IMR-90 (cell line): ENCODE results near the gene SPON1. TPM values are rescaled to one million over a fixed set of nuclear protein-coding genes. Genes with fewer than 3 reads are reported as not detected.

Experiments used
- ATAC-seq: fragments of 200-7000 bp; cut with Tn5 transposase; 2 replicates; pipeline ENCODE4 v1.9.1; 2020; ENCODE audit warnings: low read depth, mild to moderate bottlenecking, moderate library complexity
- BruUV-seq: library from RNA; stranded (reverse); fragments of 400-500 nt; replicated peaks from 2 replicates; lab custom pipeline; 2021; lab: Mats Ljungman, UMichigan
- CTCF ChIA-PET: fragments of 300-600 bp; formaldehyde crosslinking; extraction: SDS; loops from one replicate; lab custom pipeline; 2021; ENCODE audit warnings: antibody characterized with exemption; lab: Yijun Ruan, JAX
- POLR2A ChIA-PET: fragments of 300-600 bp; sonication (Branson Sonifier 250); formaldehyde crosslinking; loops from one replicate; lab custom pipeline; 2022; ENCODE audit warnings: antibody characterized with exemption; ENCODE audit not compliant: unreplicated experiment; lab: Charles Lee
- DNase-seq: peaks from one replicate; pipeline ENCODE4 v3.0.0; 2013
- H2AFZ ChIP-seq: replicated peaks from 2 replicates; pipeline ENCODE3; 2013; ENCODE audit warnings: low read length, mild to moderate bottlenecking; ENCODE audit not compliant: poor library complexity
- H2AK5ac ChIP-seq: 2 replicates; pipeline ENCODE4 v1.6.1; 2013; ENCODE audit warnings: low read depth, low read length, inconsistent platforms
- H2AK9ac ChIP-seq: replicated peaks from 2 replicates; pipeline ENCODE3; 2013; ENCODE audit warnings: mild to moderate bottlenecking, low read depth, low read length, moderate library complexity; ENCODE audit not compliant: poor library complexity
- H2BK120ac ChIP-seq: 2 replicates; pipeline ENCODE4 v1.6.1; 2013; ENCODE audit warnings: low read depth, low read length, inconsistent platforms
- H2BK15ac ChIP-seq: 3 replicates; pipeline ENCODE4 v1.6.1; 2013; ENCODE audit warnings: low read depth, low read length, inconsistent platforms
- H2BK20ac ChIP-seq: 2 replicates; pipeline ENCODE4 v1.6.1; 2013; ENCODE audit warnings: low read depth, mild to moderate bottlenecking, inconsistent platforms, low read length, moderate library complexity
- H2BK5ac ChIP-seq: 2 replicates; pipeline ENCODE4 v1.6.1; 2013; ENCODE audit warnings: mild to moderate bottlenecking, low read depth, low read length, inconsistent platforms; ENCODE audit not compliant: poor library complexity, severe bottlenecking
- H3K14ac ChIP-seq: replicated peaks from 2 replicates; pipeline ENCODE4 v1.6.1; 2013; ENCODE audit warnings: low read depth, low read length, inconsistent platforms
- H3K18ac ChIP-seq: 2 replicates; pipeline ENCODE4 v1.6.1; 2013; ENCODE audit warnings: low read depth, low read length, control low read depth
- H3K23ac ChIP-seq: 2 replicates; pipeline ENCODE4 v1.6.1; 2013; ENCODE audit warnings: low read depth, low read length, inconsistent platforms
- H3K27ac ChIP-seq: 2 replicates; pipeline ENCODE4 v1.5.1; 2013; ENCODE audit warnings: mild to moderate bottlenecking, control low read depth, low read length; ENCODE audit not compliant: insufficient read depth
- H3K27me3 ChIP-seq: 2 replicates; pipeline ENCODE4 v1.6.1; 2013; ENCODE audit warnings: low read length; ENCODE audit not compliant: control insufficient read depth, insufficient read depth
- H3K36me3 ChIP-seq: 2 replicates; pipeline ENCODE4 v1.6.1; 2013; ENCODE audit warnings: low read length, mixed read lengths; ENCODE audit not compliant: control insufficient read depth, insufficient read depth
- H3K4ac ChIP-seq: 2 replicates; pipeline ENCODE4 v1.6.1; 2013; ENCODE audit warnings: low read depth, low read length, inconsistent platforms
- H3K4me1 ChIP-seq: 2 replicates; pipeline ENCODE4 v1.6.1; 2013; ENCODE audit warnings: low read length, mixed read lengths; ENCODE audit not compliant: control insufficient read depth, insufficient read depth
- H3K4me2 ChIP-seq: 2 replicates; pipeline ENCODE4 v1.6.1; 2013; ENCODE audit warnings: low read depth, mild to moderate bottlenecking, control low read depth, low read length, moderate library complexity
- H3K4me3 ChIP-seq: 2 replicates; pipeline ENCODE4 v1.5.1; 2013; ENCODE audit warnings: low read depth, mild to moderate bottlenecking, control low read depth, low read length, moderate library complexity; ENCODE audit not compliant: insufficient read depth
- H3K56ac ChIP-seq: 2 replicates; pipeline ENCODE4 v1.6.1; 2013; ENCODE audit warnings: low read length, inconsistent platforms; ENCODE audit not compliant: insufficient read depth; ENCODE audit errors: extremely low read depth
- H3K79me1 ChIP-seq, 2 experiments: 2 replicates each; pipeline ENCODE4 v1.6.1; 2013; ENCODE audit warnings: low read length in 2 of 2, inconsistent platforms in 1 of 2, low read depth in 1 of 2
- H3K9ac ChIP-seq: 2 replicates; pipeline ENCODE4 v1.6.1; 2013; ENCODE audit warnings: low read depth, low read length, control low read depth
- H3K9me1 ChIP-seq: 2 replicates; pipeline ENCODE4 v1.6.1; 2013; ENCODE audit warnings: low read length, inconsistent platforms; ENCODE audit not compliant: insufficient read depth
- H3K9me3 ChIP-seq: 2 replicates; pipeline ENCODE4 v1.6.1; 2013; ENCODE audit warnings: low read length; ENCODE audit not compliant: control insufficient read depth, insufficient read depth
- H4K20me1 ChIP-seq: 2 replicates; pipeline ENCODE4 v1.6.1; 2013; ENCODE audit warnings: low read length, inconsistent platforms; ENCODE audit not compliant: insufficient read depth
- H4K5ac ChIP-seq: 2 replicates; pipeline ENCODE4 v1.6.1; 2013; ENCODE audit warnings: mild to moderate bottlenecking, low read depth, low read length, control low read depth
- H4K8ac ChIP-seq, 2 experiments: 2 replicates each; pipeline ENCODE4 v1.6.1; 2013; ENCODE audit warnings: low read depth in 2 of 2, low read length in 2 of 2, control low read depth in 1 of 2, inconsistent platforms in 1 of 2
- H4K91ac ChIP-seq: 2 replicates; pipeline ENCODE4 v1.6.1; 2013; ENCODE audit warnings: low read depth, low read length, inconsistent platforms; ENCODE audit not compliant: insufficient read depth
- BHLHE40 ChIP-seq: fragments of 150-350 bp; IDR thresholded peaks from 2 replicates; pipeline ENCODE4 v1.6.1; 2016; ENCODE audit warnings: mild to moderate bottlenecking, low read depth, low read length
- CEBPB ChIP-seq: IDR thresholded peaks from 2 replicates; pipeline ENCODE4 v1.6.1; 2012; ENCODE audit warnings: low read depth, low read length, improper control_type of control experiment
- CHD1 ChIP-seq: IDR thresholded peaks from 2 replicates; pipeline ENCODE4 v1.6.1; 2012; ENCODE audit warnings: low read depth, low read length, improper control_type of control experiment
- ELK1 ChIP-seq: fragments of 150-350 bp; IDR thresholded peaks from 2 replicates; pipeline ENCODE4 v1.6.1; 2016; ENCODE audit warnings: low read depth, mild to moderate bottlenecking, low read length, moderate library complexity, borderline replicate concordance
- FOS ChIP-seq: fragments of 150-350 bp; IDR thresholded peaks from 2 replicates; pipeline ENCODE4 v1.6.1; 2016; ENCODE audit warnings: low read depth, low read length
- MAFK ChIP-seq: IDR thresholded peaks from 2 replicates; pipeline ENCODE4 v1.6.1; 2012; ENCODE audit warnings: low read depth, low read length, improper control_type of control experiment
- MAZ ChIP-seq: IDR thresholded peaks from 2 replicates; pipeline ENCODE4 v1.6.1; 2012; ENCODE audit warnings: low read depth, mild to moderate bottlenecking, low read length, improper control_type of control experiment, moderate library complexity, borderline replicate concordance
- MXI1 ChIP-seq: IDR thresholded peaks from 2 replicates; pipeline ENCODE4 v1.6.1; 2012; ENCODE audit warnings: low read depth, mild to moderate bottlenecking, low read length, moderate library complexity, borderline replicate concordance
- NFE2L2 ChIP-seq: fragments of 150-350 bp; IDR thresholded peaks from 2 replicates; pipeline ENCODE4 v1.6.1; 2016; ENCODE audit warnings: low read depth, mild to moderate bottlenecking, low read length
- POLR2A ChIP-seq: IDR thresholded peaks from 2 replicates; pipeline ENCODE4 v1.6.1; 2012; ENCODE audit warnings: mild to moderate bottlenecking, low read depth, low read length
- RAD21 ChIP-seq: IDR thresholded peaks from 2 replicates; pipeline ENCODE4 v1.6.1; 2012; ENCODE audit warnings: low read length, improper control_type of control experiment
- RCOR1 ChIP-seq: IDR thresholded peaks from 2 replicates; pipeline ENCODE4 v1.6.1; 2012; ENCODE audit warnings: mild to moderate bottlenecking, low read length, improper control_type of control experiment; ENCODE audit not compliant: insufficient replicate concordance
- RFX5 ChIP-seq: IDR thresholded peaks from 2 replicates; pipeline ENCODE4 v1.8.0; 2012; ENCODE audit warnings: low read depth, mild to moderate bottlenecking, low read length, moderate library complexity
- SMC3 ChIP-seq: fragments of 150-350 bp; IDR thresholded peaks from 2 replicates; pipeline ENCODE4 v1.6.1; 2016; ENCODE audit warnings: low read depth, mild to moderate bottlenecking, antibody characterized with exemption, low read length, moderate library complexity
- USF2 ChIP-seq: fragments of 150-350 bp; IDR thresholded peaks from 2 replicates; pipeline ENCODE4 v1.6.1; 2017; ENCODE audit warnings: mild to moderate bottlenecking, antibody characterized with exemption, low read length, low read depth
- WGBS, 2 experiments: methylation state at CpG; one replicate each; pipeline versions ENCODE4 v1.1.5 to v1.1.7; 2013; ENCODE audit warnings: missing lambda C conversion rate in 2 of 2; ENCODE audit not compliant: insufficient read length in 1 of 2; ENCODE audit errors: extremely low coverage in 2 of 2; 5-methylcytosine and 5-hydroxymethylcytosine counted together
- dilution Hi-C: fragments of 300-500 bp; cut with HindIII; formaldehyde crosslinking; loops from one replicate; pipeline ENCODE4 v1.14.3; 2018; ENCODE audit warnings: low sequenced_read_pairs; ENCODE audit not compliant: unreplicated experiment
- in situ Hi-C: fragments of 300-500 bp; cut with MboI; formaldehyde crosslinking; loops from 3 replicates; pipeline ENCODE4 v1.14.3; 2019; ENCODE audit warnings: low sequenced_read_pairs, inconsistent platforms, mixed read lengths
- intact Hi-C: fragments of 100-400 bp; cut with micrococcal nuclease; formaldehyde crosslinking; loops from 2 replicates; pipeline ENCODE4 v1.10.0; 2022
- polyA plus RNA-seq, 3 experiments: library from polyadenylated mRNA; depleted of rRNA; stranded (reverse); fragments of >200 nt; gene quantifications; 2 replicates each; pipeline ENCODE4 v1.2.3, GENCODE V29; 2012; ENCODE audit warnings: low replicate concordance in 1 of 3
- total RNA-seq: library from RNA; depleted of rRNA; stranded (reverse); fragments of >200 nt; gene quantifications from 2 replicates; pipeline ENCODE4 v1.2.3, GENCODE V29; 2012
- TF ChIP-seq, protein P1 (sequence below): conservative IDR thresholded peaks from 2 replicates; pipeline ENCODE4 v1.5.1; 2012; ENCODE audit warnings: mild to moderate bottlenecking, low read depth, low read length, improper control_type of control experiment

The SPON1 gene
- total and polyA plus RNA-seq, 2 of the 4 experiments (the other 2 are of a cell fraction), result 0.62 to 0.72 TPM

- intact Hi-C loops, result no loop called here
- no peak overlapping the region for H3K4me2 ChIP-seq
- ChIA-PET CTCF (no interaction called here), POLR2A (no interaction called here)
- H3K14ac ChIP-seq, result no peak overlapping the region
- no peak overlapping the region for H3K4ac ChIP-seq
- no peaks in the 10 kb centered on the region for H3K9me1 ChIP-seq
- no peaks in the 10 kb centered on the region for H3K36me3 ChIP-seq
- no CpG with 5 or more reads among the region's 1 CpG for WGBS, 2 experiments
- H3K56ac ChIP-seq, result no peak overlapping the region
- H3K9me3 ChIP-seq, result no peaks in the 10 kb centered on the region
- no peak overlapping the region for H2AK9ac ChIP-seq
- no peak overlapping the region for H2BK20ac ChIP-seq
- H3K79me1 ChIP-seq, result no peaks in the 10 kb centered on the region
- no peak overlapping the region for H4K8ac ChIP-seq
- no TSS peak for BruUV-seq
- peaks cover 3% of the 10 kb centered on the region for H3K27me3 ChIP-seq
- no peak overlapping the region for H4K91ac ChIP-seq
- H3K9ac ChIP-seq, result no peak overlapping the region
- H3K23ac ChIP-seq, result no peak overlapping the region
- ATAC-seq (no peak), DNase-seq (no peak)
- H3K18ac ChIP-seq, result no peak overlapping the region
- H2AFZ ChIP-seq, result no peak overlapping the region
- no peak overlapping the region for H4K5ac ChIP-seq
- no peak overlapping the region for H2AK5ac ChIP-seq
- in situ Hi-C loops, result no loop called here
- dilution Hi-C loops, result no loop called here
- no peak overlapping the region for H2BK15ac ChIP-seq
- no peaks in the 10 kb centered on the region for H4K20me1 ChIP-seq
- no peak overlapping the region for H2BK5ac ChIP-seq
- no peak overlapping the region for H3K4me3 ChIP-seq
- TF ChIP-seq RCOR1 (no peak), FOS (no peak), BHLHE40 (no peak), POLR2A (no peak), USF2 (no peak), CEBPB (no peak), MAZ (no peak), RFX5 (no peak), NFE2L2 (no peak), CHD1 (no peak), MXI1 (no peak), MAFK (no peak), SMC3 (no peak), ELK1 (no peak), RAD21 (no peak)
- TF ChIP-seq, protein P1, sequence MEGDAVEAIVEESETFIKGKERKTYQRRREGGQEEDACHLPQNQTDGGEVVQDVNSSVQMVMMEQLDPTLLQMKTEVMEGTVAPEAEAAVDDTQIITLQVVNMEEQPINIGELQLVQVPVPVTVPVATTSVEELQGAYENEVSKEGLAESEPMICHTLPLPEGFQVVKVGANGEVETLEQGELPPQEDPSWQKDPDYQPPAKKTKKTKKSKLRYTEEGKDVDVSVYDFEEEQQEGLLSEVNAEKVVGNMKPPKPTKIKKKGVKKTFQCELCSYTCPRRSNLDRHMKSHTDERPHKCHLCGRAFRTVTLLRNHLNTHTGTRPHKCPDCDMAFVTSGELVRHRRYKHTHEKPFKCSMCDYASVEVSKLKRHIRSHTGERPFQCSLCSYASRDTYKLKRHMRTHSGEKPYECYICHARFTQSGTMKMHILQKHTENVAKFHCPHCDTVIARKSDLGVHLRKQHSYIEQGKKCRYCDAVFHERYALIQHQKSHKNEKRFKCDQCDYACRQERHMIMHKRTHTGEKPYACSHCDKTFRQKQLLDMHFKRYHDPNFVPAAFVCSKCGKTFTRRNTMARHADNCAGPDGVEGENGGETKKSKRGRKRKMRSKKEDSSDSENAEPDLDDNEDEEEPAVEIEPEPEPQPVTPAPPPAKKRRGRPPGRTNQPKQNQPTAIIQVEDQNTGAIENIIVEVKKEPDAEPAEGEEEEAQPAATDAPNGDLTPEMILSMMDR, result no peak
- H2BK120ac ChIP-seq, result no peak overlapping the region
- no peak overlapping the region for H3K27ac ChIP-seq
- H3K4me1 ChIP-seq, result no peaks in the 10 kb centered on the region
Observed at GRCh38 chr11:13917264-13917663, 45.3 kb upstream of the SPON1 start.
